Gastrocnemius medialis (tissue), 4 donors: Measurements from ENCODE around the gene OPN4. TPM values are rescaled to one million over a fixed set of nuclear protein-coding genes. Genes with fewer than 3 reads are reported as not detected.
A peak's percentile ranks its signal among the peaks of the same experiment; 100 is the strongest.

Source experiments
- ATAC-seq, 2 donors: fragments of 150-250 bp; one replicate each; pipeline ENCODE4 v1.9.1; 2016
- DNase-seq, 2 donors: peaks; one replicate each; pipeline ENCODE4 v3.0.0-alpha.2; 2019
- H3K27ac ChIP-seq, 4 donors: fragments of 200-600 bp; sonication (generic); 1 replicate in 1 of 4; 2 replicates in 3 of 4; pipeline ENCODE4 v1.5.1; 2016 to 2018; ENCODE audit warnings: mild to moderate bottlenecking in 2 of 4, moderate library complexity in 1 of 4
- H3K27me3 ChIP-seq, 3 donors: fragments of 200-600 bp; sonication (generic) in 2 of 3; 1 replicate in 1 of 3; 2 replicates in 2 of 3; pipeline versions ENCODE4 v1.5.1 to v1.6.0; 2016 to 2019; ENCODE audit warnings: mild to moderate bottlenecking in 1 of 3, moderate library complexity in 1 of 3
- H3K36me3 ChIP-seq, 2 donors: fragments of 200-600 bp; sonication (generic) in 1 of 2; one replicate each; pipeline ENCODE4 v1.5.1; 2017 to 2018
- H3K4me1 ChIP-seq, 2 donors: fragments of 200-600 bp; sonication (generic) in 1 of 2; one replicate each; pipeline ENCODE4 v1.5.1; 2016 to 2017; ENCODE audit warnings: mild to moderate bottlenecking in 2 of 2
- H3K4me3 ChIP-seq, 4 donors: fragments of 200-600 bp; sonication (generic) in 3 of 4; 1 replicate in 1 of 4; 2 replicates in 3 of 4; pipeline ENCODE4 v1.5.1; 2016 to 2019; ENCODE audit warnings: mild to moderate bottlenecking in 2 of 4
- H3K9me3 ChIP-seq, 3 donors: fragments of 200-600 bp; sonication (generic) in 2 of 3; 1 replicate in 1 of 3; 2 replicates in 2 of 3; pipeline ENCODE4 v1.5.1; 2016 to 2019
- CTCF ChIP-seq, 5 experiments: fragments of 450-650 bp in 3 of 5; fragments of 200-600 bp in 2 of 5; sonication (generic) in 2 of 5; IDR thresholded peaks in 4 of 5; conservative IDR thresholded peaks in 1 of 5; 1 replicate in 4 of 5; 2 replicates in 1 of 5; pipeline ENCODE4 v1.5.1; 2016 to 2019; ENCODE audit warnings: antibody characterized with exemption in 5 of 5, mild to moderate bottlenecking in 3 of 5, moderate library complexity in 3 of 5
- POLR2A ChIP-seq, 2 donors: fragments of 450-650 bp; IDR thresholded peaks; one replicate each; pipeline ENCODE4 v1.6.1; 2017; ENCODE audit warnings: antibody characterized with exemption in 2 of 2, mild to moderate bottlenecking in 2 of 2, moderate library complexity in 2 of 2
- in situ Hi-C, 4 donors: fragments of 200-750 bp; cut with MboI; loops; one replicate each; pipeline versions ENCODE4 v1.15.0 to v1.8.0; 2017; ENCODE audit warnings: low sequenced_read_pairs in 4 of 4
- intact Hi-C: fragments of 100-400 bp; cut with DNase I; formaldehyde crosslinking; loops from one replicate; pipeline ENCODE4 v1.15.1; 2023; ENCODE audit warnings: low total_unique reads
- total RNA-seq, 4 donors: library from RNA; depleted of rRNA; stranded (reverse); fragments of >200 nt; gene quantifications; one replicate each; pipeline versions ENCODE4 v1.1.0 to v1.2.3, GENCODE V29; 2016

OPN4 gene
- total RNA-seq, 4 donors from 2014 or later = 0.13 to 4.2 (median 0.92) TPM; not detected in 1

GRCh38 chr10:86711513-86712316, 57.4 kb downstream of the OPN4 start:
- intact Hi-C loops = loop anchor here (1.0 to 5.0 kb wide), 3 partner anchors 44 to 190 kb away; no protein-coding TSS in a partner anchor
- Histone ChIP-seq H3K4me1 (peaks cover 22 to 50% of the 10 kb centered on the region in 2 donors), H3K36me3 (no peaks in the 10 kb centered on the region)

DNA sequence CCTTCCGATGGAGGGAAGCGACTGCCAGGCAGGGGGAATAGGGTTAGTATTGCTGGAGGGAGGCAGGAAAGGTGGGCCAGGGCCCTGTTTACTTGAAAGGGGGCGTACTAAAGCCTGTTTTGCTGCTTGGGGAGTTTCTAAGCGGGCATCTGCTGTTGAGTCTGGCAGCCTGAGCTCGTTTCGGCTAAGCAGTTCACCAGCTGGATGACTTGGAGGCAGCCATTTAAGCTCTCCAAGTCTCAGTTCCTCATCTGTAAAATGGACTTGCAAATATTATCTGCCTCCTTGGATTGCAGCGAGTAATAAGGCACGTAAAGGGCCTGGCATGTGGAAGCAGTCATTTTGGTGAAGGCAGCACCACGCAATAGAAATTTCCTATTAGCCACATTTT, 58.0 kb downstream of the OPN4 start:
- ATAC-seq = no peak
- TF ChIP-seq CTCF (IDR thresholded peaks at IDR 0.05 in 4 of 5, conservative IDR thresholded peaks at IDR 0.05 in 1 of 5) (no peak), POLR2A (IDR thresholded peaks at IDR 0.05) (no peak)
- no peak for DNase-seq
- peak overlapping the region; percentile 65 to 90 (median 78) for H3K4me3 ChIP-seq
- peaks cover 24 to 53% of the 10 kb centered on the region in 2 donors for H3K4me1 ChIP-seq
- H3K27ac ChIP-seq = peak overlapping the region; percentile 91 to 97 (median 96)
- in situ Hi-C loops (no loop called here), intact Hi-C loops (loop anchor here (5.0 kb wide), 1 partner anchor 90 kb away; no protein-coding TSS in a partner anchor)
- H3K9me3 ChIP-seq = no peaks in the 10 kb centered on the region
- H3K27me3 ChIP-seq = no peaks in the 10 kb centered on the region
- no peaks in the 10 kb centered on the region for H3K36me3 ChIP-seq

More at GRCh38 chr10:86711513-86712316, 57.4 kb downstream of the OPN4 start:
- H3K4me3 ChIP-seq = peak overlapping the region; percentile 65 to 90 (median 78)
- peak; percentile 58 to 69 for DNase-seq
- no peaks in the 10 kb centered on the region for H3K27me3 ChIP-seq
- in situ Hi-C loops = no loop called here
- TF ChIP-seq POLR2A (IDR thresholded peaks at IDR 0.05) = peak in 1 of 2 donors; percentile 42
- no peak for TF ChIP-seq CTCF (IDR thresholded peaks at IDR 0.05 in 4 of 5, conservative IDR thresholded peaks at IDR 0.05 in 1 of 5)
- H3K9me3 ChIP-seq = no peaks in the 10 kb centered on the region
- H3K27ac ChIP-seq = peak overlapping the region; percentile 91 to 97 (median 96)
- peak; percentile 52 to 65 for ATAC-seq

DNA sequence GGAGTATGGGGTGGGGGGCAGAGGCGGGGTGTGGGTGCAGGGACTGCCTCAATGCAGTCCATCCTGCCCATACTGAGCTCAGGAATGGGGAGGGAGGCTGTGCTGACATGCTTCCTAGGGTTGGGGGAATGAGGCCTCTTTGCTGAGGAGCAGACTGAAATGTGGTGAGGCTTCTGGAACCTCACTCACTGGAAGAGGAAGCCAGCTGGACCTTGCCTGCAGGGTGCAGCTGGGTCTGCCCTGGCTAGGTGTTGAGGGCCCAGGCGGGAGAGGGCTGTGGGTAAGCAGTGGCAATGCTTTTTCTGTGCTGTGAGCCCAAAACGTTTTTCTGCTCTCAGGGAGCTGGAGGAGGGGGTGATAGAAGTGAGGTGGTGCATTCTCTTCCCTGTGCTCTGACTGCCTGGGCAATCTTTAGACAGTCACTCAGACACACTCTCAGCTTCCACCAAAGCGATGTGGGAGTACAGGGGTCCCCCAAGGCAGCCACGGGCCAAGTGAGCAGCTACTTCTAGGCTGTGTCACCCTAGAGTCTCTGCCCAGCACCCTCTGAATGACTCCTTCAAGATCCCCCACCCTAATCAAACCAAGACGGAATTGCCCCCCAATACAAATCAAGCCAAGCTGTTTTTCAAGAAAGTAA, 60.9 kb downstream of the OPN4 start:
- no peak for ATAC-seq
- intact Hi-C loops (no loop called here), in situ Hi-C loops (no loop called here)
- DNase-seq = no peak
- Histone ChIP-seq H3K9me3 (no peaks in the 10 kb centered on the region), H3K4me1 (peaks cover 30 to 43% of the 10 kb centered on the region in 2 donors), H3K27me3 (no peaks in the 10 kb centered on the region), H3K36me3 (peaks cover 0 to 20% of the 10 kb centered on the region in 2 donors), H3K27ac (peak overlapping the region; percentile 61 to 97 (median 72)), H3K4me3 (no peak overlapping the region)
- TF ChIP-seq CTCF (IDR thresholded peaks at IDR 0.05 in 4 of 5, conservative IDR thresholded peaks at IDR 0.05 in 1 of 5) (no peak), POLR2A (IDR thresholded peaks at IDR 0.05) (no peak)

DNA sequence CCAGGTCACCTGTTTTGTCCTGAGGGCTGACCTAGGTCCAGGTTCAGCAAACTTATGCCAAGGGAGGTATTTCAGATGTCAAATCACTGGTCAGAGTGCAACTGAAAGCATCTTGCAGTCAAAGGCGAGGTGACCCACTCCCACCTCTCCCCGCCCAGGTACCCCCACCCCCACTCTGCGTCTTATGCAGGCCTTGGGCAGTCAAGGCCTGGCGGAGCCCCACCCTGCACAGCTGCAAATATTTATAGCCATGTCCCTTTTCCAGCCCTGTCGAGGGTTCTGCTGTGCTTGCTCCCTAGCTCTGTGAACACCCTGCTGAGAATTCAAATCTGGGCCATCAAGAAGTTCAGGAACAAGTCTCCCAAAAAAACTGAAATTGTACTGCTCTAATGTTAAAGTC, 61.5 kb downstream of the OPN4 start:
- Histone ChIP-seq H3K27ac (peak overlapping the region; percentile 61 to 97 (median 72)), H3K27me3 (no peaks in the 10 kb centered on the region), H3K9me3 (no peaks in the 10 kb centered on the region), H3K4me1 (peaks cover 26 to 40% of the 10 kb centered on the region in 2 donors), H3K36me3 (peaks cover 0 to 24% of the 10 kb centered on the region in 2 donors), H3K4me3 (no peak overlapping the region)
- ATAC-seq = peak in 1 of 2 donors; percentile 37
- TF ChIP-seq CTCF (IDR thresholded peaks at IDR 0.05 in 4 of 5, conservative IDR thresholded peaks at IDR 0.05 in 1 of 5) (no peak), POLR2A (IDR thresholded peaks at IDR 0.05) (no peak)
- intact Hi-C loops (no loop called here), in situ Hi-C loops (no loop called here)
- peak in 1 of 2 donors; percentile 63 for DNase-seq

Other genes with a start within 250 kb of the OPN4 start
- gene WAPL, start 132.8 kb upstream of the OPN4 start, total RNA-seq = 10 to 100 TPM; 36.9 to 43.4 (median 39.6) TPM
- 100 to 1,000 TPM; 164 to 305 (median 227) TPM for gene LDB3, start 14.0 kb downstream of the OPN4 start, total RNA-seq
- gene BMPR1A, start 102.1 kb downstream of the OPN4 start, total RNA-seq = 10 to 100 TPM; 16.4 to 22.7 (median 18.0) TPM